Peyer's patch (tissue), 4 donors: ENCODE data around the gene KLHDC8A. TPM values are rescaled to one million over a fixed set of nuclear protein-coding genes. Genes with fewer than 3 reads are reported as not detected.

Source experiments
- DNase-seq, 3 donors: peaks; one replicate each; pipeline ENCODE4 v3.0.0-alpha.2; 2017 to 2019
- H3K27ac ChIP-seq, 4 donors: fragments of 200-600 bp; sonication (generic); one replicate each; pipeline ENCODE4 v1.5.1; 2016 to 2019
- H3K27me3 ChIP-seq, 2 donors: fragments of 200-600 bp; sonication (generic); one replicate each; pipeline ENCODE4 v1.5.1; 2019
- H3K36me3 ChIP-seq, 3 donors: fragments of 200-600 bp; sonication (generic); one replicate each; pipeline ENCODE4 v1.5.1; 2016 to 2019
- H3K4me1 ChIP-seq, 4 donors: fragments of 200-600 bp; sonication (generic); one replicate each; pipeline ENCODE4 v1.5.1; 2016 to 2019
- H3K4me3 ChIP-seq, 4 donors: fragments of 200-600 bp; sonication (generic); 1 replicate in 3 of 4; 2 replicates in 1 of 4; pipeline ENCODE4 v1.5.1; 2016 to 2019; ENCODE audit warnings: mild to moderate bottlenecking in 1 of 4
- H3K9me3 ChIP-seq, 4 donors: fragments of 200-600 bp; sonication (generic); one replicate each; pipeline ENCODE4 v1.5.1; 2016 to 2019; ENCODE audit warnings: mild to moderate bottlenecking in 1 of 4
- CTCF ChIP-seq, 6 experiments: fragments of 450-650 bp in 4 of 6; fragments of 200-600 bp in 2 of 6; sonication (generic) in 1 of 6; IDR thresholded peaks; one replicate each; pipeline ENCODE4 v1.5.1; 2017 to 2019; ENCODE audit warnings: antibody characterized with exemption in 6 of 6, mild to moderate bottlenecking in 3 of 6, moderate library complexity in 1 of 6
- POLR2A ChIP-seq, 2 donors: fragments of 450-650 bp; IDR thresholded peaks; one replicate each; pipeline ENCODE4 v1.5.1; 2017; ENCODE audit warnings: antibody characterized with exemption in 2 of 2, mild to moderate bottlenecking in 2 of 2, moderate library complexity in 2 of 2
- total RNA-seq, 4 donors: library from RNA; depleted of rRNA; stranded (reverse); fragments of >200 nt; gene quantifications; one replicate each; pipeline ENCODE4 v1.1.0, GENCODE V29; 2016

Gene KLHDC8A
- total RNA-seq, 4 donors from 2014 or later, result not detected

GRCh38 chr1:205374210-205375078, 17.7 kb upstream of the KLHDC8A start:
- H3K27me3 ChIP-seq, result no peaks in the 10 kb centered on the region
- H3K36me3 ChIP-seq, result no peaks in the 10 kb centered on the region
- no peak for DNase-seq
- H3K9me3 ChIP-seq, result no peaks in the 10 kb centered on the region
- peaks cover 0 to 14% (median 0%) of the 10 kb centered on the region in 4 donors for H3K4me1 ChIP-seq
- H3K27ac ChIP-seq, result no peak overlapping the region
- TF ChIP-seq CTCF (IDR thresholded peaks at IDR 0.05) (no peak), POLR2A (IDR thresholded peaks at IDR 0.05) (no peak)
- no peak overlapping the region for H3K4me3 ChIP-seq

DNA sequence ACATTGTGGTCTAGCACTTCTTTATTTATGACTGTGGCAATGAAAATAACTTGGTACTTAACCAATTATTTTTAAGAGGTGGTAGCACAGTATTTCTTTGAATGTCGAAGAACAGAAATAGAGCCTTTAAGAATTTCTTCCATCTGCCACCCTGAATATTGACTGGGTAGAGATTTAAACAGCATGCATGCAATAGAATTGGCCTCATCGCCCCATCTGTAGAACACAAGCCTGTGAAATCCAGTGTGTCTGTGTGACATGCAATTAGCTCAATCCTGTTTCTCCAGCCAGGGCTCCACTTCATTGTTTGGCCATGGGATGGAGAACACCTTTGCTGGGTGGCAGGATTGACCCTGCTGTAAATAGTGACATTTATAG, 17.1 kb upstream of the KLHDC8A start:
- H3K4me1 ChIP-seq, result peaks cover 0 to 14% (median 0%) of the 10 kb centered on the region in 4 donors
- TF ChIP-seq CTCF (IDR thresholded peaks at IDR 0.05) (no peak), POLR2A (IDR thresholded peaks at IDR 0.05) (no peak)
- peak in 1 of 3 donors; percentile 7 for DNase-seq

GRCh38 chr1:205373022-205373797, 16.5 kb upstream of the KLHDC8A start:
- Histone ChIP-seq H3K4me1 (peaks cover 0 to 14% (median 0%) of the 10 kb centered on the region in 4 donors), H3K36me3 (no peaks in the 10 kb centered on the region), H3K9me3 (no peaks in the 10 kb centered on the region), H3K27ac (no peak overlapping the region), H3K27me3 (no peaks in the 10 kb centered on the region), H3K4me3 (no peak overlapping the region)
- peak in 1 of 3 donors; percentile 7 for DNase-seq
- TF ChIP-seq POLR2A (IDR thresholded peaks at IDR 0.05) (no peak), CTCF (IDR thresholded peaks at IDR 0.05) (no peak)

More for the DNA sequence above, 17.1 kb upstream of the KLHDC8A start:
- H3K27me3 ChIP-seq, result no peaks in the 10 kb centered on the region
- no peak overlapping the region for H3K27ac ChIP-seq
- no peaks in the 10 kb centered on the region for H3K36me3 ChIP-seq
- H3K4me3 ChIP-seq, result no peak overlapping the region
- H3K9me3 ChIP-seq, result no peaks in the 10 kb centered on the region

- no peaks in the 10 kb centered on the region for H3K9me3 ChIP-seq
- peaks cover 0 to 14% (median 0%) of the 10 kb centered on the region in 4 donors for H3K4me1 ChIP-seq
- no peaks in the 10 kb centered on the region for H3K27me3 ChIP-seq
- H3K27ac ChIP-seq, result no peak overlapping the region
- H3K36me3 ChIP-seq, result no peaks in the 10 kb centered on the region
- DNase-seq, result peak in 1 of 3 donors; percentile 1
- no peak overlapping the region for H3K4me3 ChIP-seq
- TF ChIP-seq CTCF (IDR thresholded peaks at IDR 0.05), result no peak
- TF ChIP-seq POLR2A (IDR thresholded peaks at IDR 0.05), result no peak
Measured at GRCh38 chr1:205371871-205372660, 15.3 kb upstream of the KLHDC8A start.

- TF ChIP-seq POLR2A (IDR thresholded peaks at IDR 0.05), result no peak
- no peak for TF ChIP-seq CTCF (IDR thresholded peaks at IDR 0.05)
- Histone ChIP-seq H3K36me3 (no peaks in the 10 kb centered on the region), H3K27me3 (no peaks in the 10 kb centered on the region), H3K9me3 (no peaks in the 10 kb centered on the region), H3K27ac (no peak overlapping the region), H3K4me3 (no peak overlapping the region), H3K4me1 (peaks cover 0 to 12% (median 0%) of the 10 kb centered on the region in 4 donors)
- no peak for DNase-seq
Measured at GRCh38 chr1:205370780-205371179, 14.1 kb upstream of the KLHDC8A start.
